ENCODE data around the gene IRF7. TPM values are rescaled to one million over a fixed set of nuclear protein-coding genes. Genes with fewer than 3 reads are reported as not detected.

Gene IRF7
- total RNA-seq, 1 experiment from 2014 or later: 8.8 TPM

DNA sequence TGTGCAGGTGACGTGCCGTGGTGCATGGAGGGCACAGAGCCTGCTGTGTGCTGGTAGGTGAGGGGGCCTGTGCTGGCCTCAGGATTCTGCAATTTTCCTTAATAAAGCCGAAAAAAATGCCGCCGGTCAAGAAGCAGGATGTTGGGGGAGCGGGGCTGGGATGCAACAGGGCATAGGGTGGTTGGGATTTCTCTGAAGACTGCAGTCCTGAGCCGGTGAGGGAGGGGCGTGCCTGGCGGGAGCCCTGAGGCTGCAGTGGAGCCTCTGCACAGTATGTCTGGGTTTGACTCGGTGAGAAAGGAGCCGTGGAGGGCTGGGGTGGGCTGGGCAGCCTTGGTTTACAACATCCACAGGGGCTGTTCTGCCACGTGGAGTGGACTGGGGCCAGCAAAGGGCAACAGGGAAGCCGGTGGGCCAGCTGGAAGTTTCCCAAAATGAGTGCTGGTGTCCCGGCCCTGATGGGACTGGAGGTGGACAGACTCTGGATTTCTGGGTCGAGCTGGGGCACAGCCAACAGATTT lies 7.7 kb upstream of the IRF7 start:
- ChIA-PET CTCF (no interaction called here), POLR2A (ENCODE audit: low non-redundant PET) (no interaction called here)
- no peak for DNase-seq (ENCODE audit: low spot score)
- no peaks in the 10 kb centered on the region for H3K36me3 ChIP-seq (ENCODE audit: insufficient read depth, low read length, poor library complexity, severe bottlenecking)
- H3K27ac ChIP-seq (ENCODE audit: low read depth, low read length, poor library complexity, severe bottlenecking): no peak overlapping the region
- no peaks in the 10 kb centered on the region for H3K27me3 ChIP-seq (replicated peaks; ENCODE audit: insufficient read depth, low read depth, low read length, poor library complexity)
- TF ChIP-seq, protein P1, sequence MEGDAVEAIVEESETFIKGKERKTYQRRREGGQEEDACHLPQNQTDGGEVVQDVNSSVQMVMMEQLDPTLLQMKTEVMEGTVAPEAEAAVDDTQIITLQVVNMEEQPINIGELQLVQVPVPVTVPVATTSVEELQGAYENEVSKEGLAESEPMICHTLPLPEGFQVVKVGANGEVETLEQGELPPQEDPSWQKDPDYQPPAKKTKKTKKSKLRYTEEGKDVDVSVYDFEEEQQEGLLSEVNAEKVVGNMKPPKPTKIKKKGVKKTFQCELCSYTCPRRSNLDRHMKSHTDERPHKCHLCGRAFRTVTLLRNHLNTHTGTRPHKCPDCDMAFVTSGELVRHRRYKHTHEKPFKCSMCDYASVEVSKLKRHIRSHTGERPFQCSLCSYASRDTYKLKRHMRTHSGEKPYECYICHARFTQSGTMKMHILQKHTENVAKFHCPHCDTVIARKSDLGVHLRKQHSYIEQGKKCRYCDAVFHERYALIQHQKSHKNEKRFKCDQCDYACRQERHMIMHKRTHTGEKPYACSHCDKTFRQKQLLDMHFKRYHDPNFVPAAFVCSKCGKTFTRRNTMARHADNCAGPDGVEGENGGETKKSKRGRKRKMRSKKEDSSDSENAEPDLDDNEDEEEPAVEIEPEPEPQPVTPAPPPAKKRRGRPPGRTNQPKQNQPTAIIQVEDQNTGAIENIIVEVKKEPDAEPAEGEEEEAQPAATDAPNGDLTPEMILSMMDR (conservative IDR thresholded peaks at IDR 0.05; ENCODE audit: low read depth, low read length): no peak
- TF ChIP-seq EZH2 (IDR thresholded peaks at IDR 0.05; ENCODE audit: borderline replicate concordance, low read depth, low read length, poor library complexity, severe bottlenecking): no peak
- no TSS peak for BruUV-seq (replicated peaks)
- no peak overlapping the region for H3K4me3 ChIP-seq (ENCODE audit: low read depth, low read length, poor library complexity, severe bottlenecking)
- peaks cover 3% of the 10 kb centered on the region for H3K4me1 ChIP-seq (ENCODE audit: insufficient read depth, low read length, poor library complexity, severe bottlenecking)
- intact Hi-C loops (cut with micrococcal nuclease; ENCODE audit: unreplicated experiment): no loop called here
- no peaks in the 10 kb centered on the region for H3K9me3 ChIP-seq (ENCODE audit: low read depth, low read length, poor library complexity, severe bottlenecking)

DNA sequence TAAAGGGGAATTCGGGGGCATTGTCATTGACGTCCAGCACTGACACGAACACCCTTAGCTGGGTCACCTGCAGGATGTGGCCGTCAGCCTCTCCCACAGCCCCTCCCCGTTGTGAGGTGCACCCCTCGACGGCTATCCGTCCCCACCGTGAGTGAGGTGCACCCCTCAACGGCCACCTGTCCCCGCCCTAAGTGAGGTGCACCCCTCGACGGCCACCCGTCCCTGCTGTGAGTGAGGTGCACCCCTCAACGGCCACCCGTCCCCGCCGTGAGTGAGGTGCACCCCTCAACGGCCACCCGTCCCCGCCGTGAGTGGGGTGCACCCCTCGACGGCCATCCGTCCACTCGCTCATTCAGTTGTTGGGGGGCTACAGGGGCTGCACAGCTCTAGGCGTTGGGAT lies 6.1 kb upstream of the IRF7 start:
- Histone ChIP-seq H3K4me1 (ENCODE audit: insufficient read depth, low read length, poor library complexity, severe bottlenecking) (no peaks in the 10 kb centered on the region), H3K27ac (ENCODE audit: low read depth, low read length, poor library complexity, severe bottlenecking) (no peak overlapping the region), H3K27me3 (replicated peaks; ENCODE audit: insufficient read depth, low read depth, low read length, poor library complexity) (no peaks in the 10 kb centered on the region), H3K36me3 (ENCODE audit: insufficient read depth, low read length, poor library complexity, severe bottlenecking) (no peaks in the 10 kb centered on the region), H3K9me3 (ENCODE audit: low read depth, low read length, poor library complexity, severe bottlenecking) (no peaks in the 10 kb centered on the region), H3K4me3 (ENCODE audit: low read depth, low read length, poor library complexity, severe bottlenecking) (no peak overlapping the region)
- ChIA-PET CTCF (no interaction called here), POLR2A (ENCODE audit: low non-redundant PET) (no interaction called here)
- DNase-seq (ENCODE audit: low spot score): no peak
- no peak for TF ChIP-seq EZH2 (IDR thresholded peaks at IDR 0.05; ENCODE audit: borderline replicate concordance, low read depth, low read length, poor library complexity, severe bottlenecking)
- TF ChIP-seq, protein P1 (conservative IDR thresholded peaks at IDR 0.05; ENCODE audit: low read depth, low read length): no peak
- BruUV-seq (replicated peaks): no TSS peak
- intact Hi-C loops (cut with micrococcal nuclease; ENCODE audit: unreplicated experiment): no loop called here

DNA sequence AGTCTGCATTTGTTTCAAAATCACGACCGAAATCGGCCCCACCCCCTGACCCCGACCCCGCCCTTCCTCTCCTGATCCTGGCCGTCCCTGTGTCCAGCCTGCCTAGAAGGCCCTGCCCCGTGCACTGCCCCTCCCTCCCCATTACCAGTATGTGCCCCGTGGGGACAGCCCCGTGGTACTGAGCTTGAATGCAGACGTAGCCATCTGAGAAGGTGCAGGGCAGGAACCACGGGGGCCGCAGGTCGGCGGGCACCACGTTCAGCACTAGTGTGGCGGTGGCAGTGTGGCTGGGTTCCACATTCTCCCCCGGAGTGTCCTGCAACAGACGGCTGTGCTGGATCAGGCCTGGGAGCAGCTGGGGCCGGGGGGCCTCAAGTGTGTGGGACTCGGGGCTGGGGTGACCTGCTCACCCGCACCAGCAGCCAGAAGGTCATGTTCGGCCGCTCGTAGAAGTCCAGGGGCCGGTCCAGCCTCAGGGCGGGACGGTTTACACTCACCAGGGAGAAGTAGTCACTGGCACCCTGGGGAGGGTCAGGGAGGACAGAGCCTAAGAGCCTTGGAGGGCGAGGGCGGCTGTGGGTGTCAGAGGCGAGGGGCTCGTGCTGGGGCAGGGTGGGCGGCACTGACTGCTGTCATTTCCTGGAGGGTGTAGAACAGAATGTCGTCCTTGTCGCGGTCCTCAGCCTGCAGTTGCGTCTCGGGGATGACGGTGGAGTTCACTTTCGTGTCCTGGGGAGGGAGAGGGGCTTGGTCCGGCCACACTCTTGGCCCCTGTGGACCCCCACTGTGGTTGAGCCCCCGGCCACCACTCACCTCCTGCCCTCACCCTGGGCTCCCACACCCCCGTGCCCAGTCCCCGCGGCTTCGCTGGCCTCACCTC lies 5.4 kb upstream of the IRF7 start:
- ChIA-PET POLR2A (ENCODE audit: low non-redundant PET) (no interaction called here), CTCF (no interaction called here)
- no peak for DNase-seq (ENCODE audit: low spot score)
- Histone ChIP-seq H3K4me1 (ENCODE audit: insufficient read depth, low read length, poor library complexity, severe bottlenecking) (no peaks in the 10 kb centered on the region), H3K9me3 (ENCODE audit: low read depth, low read length, poor library complexity, severe bottlenecking) (no peaks in the 10 kb centered on the region), H3K27ac (ENCODE audit: low read depth, low read length, poor library complexity, severe bottlenecking) (no peak overlapping the region), H3K4me3 (ENCODE audit: low read depth, low read length, poor library complexity, severe bottlenecking) (no peak overlapping the region), H3K27me3 (replicated peaks; ENCODE audit: insufficient read depth, low read depth, low read length, poor library complexity) (no peaks in the 10 kb centered on the region), H3K36me3 (ENCODE audit: insufficient read depth, low read length, poor library complexity, severe bottlenecking) (no peaks in the 10 kb centered on the region)
- BruUV-seq (replicated peaks): no TSS peak
- TF ChIP-seq, protein P1 (conservative IDR thresholded peaks at IDR 0.05; ENCODE audit: low read depth, low read length): no peak
- TF ChIP-seq EZH2 (IDR thresholded peaks at IDR 0.05; ENCODE audit: borderline replicate concordance, low read depth, low read length, poor library complexity, severe bottlenecking): no peak
- intact Hi-C loops (cut with micrococcal nuclease; ENCODE audit: unreplicated experiment): no loop called here

Measured in A673 (cell line).